HepG2 (cell line): ENCODE measurements around the gene SGSH. TPM values are rescaled to one million over a fixed set of nuclear protein-coding genes. Genes with fewer than 3 reads are reported as not detected.

ENCODE experiments used
- BRD4 ChIP-seq: sonication (generic); formaldehyde crosslinking; IDR thresholded peaks from 2 replicates; pipeline ENCODE4 v1.4.0; 2020; ENCODE audit warnings: missing genetic modification reagents
- BRF2 ChIP-seq: sonication (generic); formaldehyde crosslinking; IDR thresholded peaks from 2 replicates; pipeline ENCODE4 v1.8.1; 2022; ENCODE audit warnings: mild to moderate bottlenecking, missing genetic modification reagents
- CHD4 ChIP-seq: fragments of 200-600 bp; sonication (generic); IDR thresholded peaks from 2 replicates; pipeline ENCODE4 v1.7.0; 2017; ENCODE audit warnings: mild to moderate bottlenecking, low read length, borderline replicate concordance
- ETV5 ChIP-seq: IDR thresholded peaks from 2 replicates; pipeline ENCODE4 v1.6.1; 2018; ENCODE audit warnings: missing biosample characterization, missing genetic modification reagents, inconsistent platforms, borderline replicate concordance
- GMEB2 ChIP-seq: IDR thresholded peaks from 2 replicates; pipeline ENCODE4 v1.6.1; 2016; ENCODE audit warnings: missing biosample characterization, missing genetic modification reagents, low read depth
- HIVEP1 ChIP-seq: sonication (generic); formaldehyde crosslinking; IDR thresholded peaks from 2 replicates; pipeline ENCODE4 v1.4.0; 2020; ENCODE audit warnings: mild to moderate bottlenecking, missing genetic modification reagents
- MAFG ChIP-seq: sonication (generic); formaldehyde crosslinking; IDR thresholded peaks from 2 replicates; pipeline ENCODE4 v1.5.1; 2020; ENCODE audit warnings: mild to moderate bottlenecking, missing genetic modification reagents
- MNT ChIP-seq: fragments of 450-650 bp; IDR thresholded peaks from 2 replicates; pipeline ENCODE4 v1.6.1; 2016
- MXD4 ChIP-seq: IDR thresholded peaks from 2 replicates; pipeline ENCODE4 v1.6.1; 2016; ENCODE audit warnings: mild to moderate bottlenecking, missing biosample characterization, missing genetic modification reagents
- NAIF1 ChIP-seq: sonication (generic); formaldehyde crosslinking; IDR thresholded peaks from 2 replicates; pipeline ENCODE4 v1.5.0; 2020; ENCODE audit warnings: mild to moderate bottlenecking, missing genetic modification reagents, borderline replicate concordance
- NR3C1 ChIP-seq: sonication (generic); formaldehyde crosslinking; IDR thresholded peaks from 2 replicates; pipeline ENCODE4 v1.4.0; 2020; ENCODE audit warnings: missing genetic modification reagents
- RBM39 ChIP-seq: fragments of 200-400 bp; formaldehyde crosslinking; IDR thresholded peaks from one replicate; pipeline ENCODE4 v1.6.1; 2018; ENCODE audit warnings: antibody characterized with exemption, mild to moderate bottlenecking, low read depth, low read length; ENCODE audit not compliant: poor library complexity, severe bottlenecking
- SUZ12 ChIP-seq: fragments of 150-350 bp; IDR thresholded peaks from 2 replicates; pipeline ENCODE4 v1.6.1; 2014; ENCODE audit warnings: low read depth, low read length
- TBP ChIP-seq: sonication (generic); formaldehyde crosslinking; IDR thresholded peaks from 2 replicates; pipeline ENCODE4 v1.5.0; 2020; ENCODE audit warnings: missing genetic modification reagents
- ZNF274 ChIP-seq: sonication (generic); formaldehyde crosslinking; IDR thresholded peaks from 2 replicates; pipeline ENCODE4 v1.5.1; 2020; ENCODE audit warnings: mild to moderate bottlenecking, missing genetic modification reagents
- ZNF3 ChIP-seq: IDR thresholded peaks from 2 replicates; pipeline ENCODE4 v1.7.0; 2017; ENCODE audit warnings: inconsistent platforms
- ZNF362 ChIP-seq: sonication (generic); formaldehyde crosslinking; IDR thresholded peaks from 2 replicates; pipeline ENCODE4 v1.4.0; 2020; ENCODE audit warnings: missing genetic modification reagents, mild to moderate bottlenecking, borderline replicate concordance
- ZNF484 ChIP-seq: sonication (generic); formaldehyde crosslinking; IDR thresholded peaks from 2 replicates; pipeline ENCODE4 v1.5.1; 2020; ENCODE audit warnings: mild to moderate bottlenecking, low read depth, missing genetic modification reagents, borderline replicate concordance
- ZNF598 ChIP-seq: sonication (generic); formaldehyde crosslinking; IDR thresholded peaks from 2 replicates; pipeline ENCODE4 v1.5.1; 2020; ENCODE audit warnings: mild to moderate bottlenecking, missing genetic modification reagents, borderline replicate concordance
- ZNF772 ChIP-seq: sonication (generic); formaldehyde crosslinking; IDR thresholded peaks from 2 replicates; pipeline ENCODE4 v1.5.0; 2020; ENCODE audit warnings: mild to moderate bottlenecking, missing genetic modification reagents
- ZNF83 ChIP-seq: sonication (generic); formaldehyde crosslinking; IDR thresholded peaks from 2 replicates; pipeline ENCODE4 v1.4.0; 2020; ENCODE audit warnings: missing genetic modification reagents, mild to moderate bottlenecking, borderline replicate concordance
- ZSCAN29 ChIP-seq: sonication (generic); formaldehyde crosslinking; conservative IDR thresholded peaks from 2 replicates; pipeline ENCODE4 v1.4.0; 2020; ENCODE audit warnings: mild to moderate bottlenecking, missing genetic modification reagents
- polyA plus RNA-seq, 8 experiments: library from polyadenylated mRNA; depleted of rRNA in 3 of 8; stranded (reverse) in 7 of 8; unstranded in 1 of 8; fragments of >200 nt; fragmentation: Illumina TruSeq in 4 of 8; extraction: Trizol in 4 of 8; gene quantifications; 2 replicates each; pipeline versions ENCODE4 v1.2.1 to v1.2.3, GENCODE V29; 2011 to 2016; ENCODE audit warnings: low read depth in 4 of 8, missing spikeins in 1 of 8, mixed read lengths in 1 of 8; ENCODE audit not compliant: insufficient read depth in 1 of 8
- total RNA-seq, 5 experiments: library from RNA; depleted of rRNA; stranded (reverse); fragments of >200 nt; fragmentation: Illumina TruSeq; extraction: Trizol; gene quantifications; 2 replicates each; pipeline ENCODE4 v1.2.3, GENCODE V29; 2016; ENCODE audit warnings: low read depth in 1 of 5
- TF ChIP-seq, protein P1 (sequence below): sonication (generic); formaldehyde crosslinking; IDR thresholded peaks from 2 replicates; pipeline ENCODE4 v1.4.0; 2020; ENCODE audit warnings: missing genetic modification reagents, borderline replicate concordance

Gene SGSH
- total and polyA plus RNA-seq, 2 of the 13 experiments (the other 11 are each of a cell fraction or from before 2014, with no cell fraction given) = 12.2 to 17.6 TPM

- TF ChIP-seq ZNF484 (no peak), ZNF362 (CRISPR knock-in tag) (peak; percentile 37; the same call in 1 of the 2 replicates), HIVEP1 (CRISPR knock-in tag) (peak; percentile 98), ZNF274 (0 out of 2 replicates have a peak, but pooled peaks have one; percentile 56), ETV5 (CRISPR knock-in tag) (peak; percentile 91), ZNF772 (CRISPR knock-in tag) (peak; percentile 97), MAFG (CRISPR knock-in tag) (no peak), ZNF83 (0 out of 2 replicates have a peak, but pooled peaks have one; percentile 0), ZNF598 (CRISPR knock-in tag) (peak; percentile 75; the same call in 1 of the 2 replicates), GMEB2 (CRISPR knock-in tag) (no peak; the same call in 1 of the 2 replicates), MNT (no peak), ZSCAN29 (CRISPR knock-in tag) (peak; percentile 94), BRD4 (CRISPR knock-in tag) (peak; percentile 82), BRF2 (peak; percentile 87; the same call in 1 of the 2 replicates), NAIF1 (CRISPR knock-in tag) (no peak), ZNF3 (CRISPR knock-in tag) (0 out of 2 replicates have a peak, but pooled peaks have one; percentile 36), MXD4 (CRISPR knock-in tag) (peak; percentile 47; the same call in 1 of the 2 replicates), SUZ12 (no peak), RBM39 (peak; percentile 97), TBP (CRISPR knock-in tag) (no peak), NR3C1 (CRISPR knock-in tag) (no peak), CHD4 (peak; percentile 90; the same call in 1 of the 2 replicates)
- TF ChIP-seq, protein P1, sequence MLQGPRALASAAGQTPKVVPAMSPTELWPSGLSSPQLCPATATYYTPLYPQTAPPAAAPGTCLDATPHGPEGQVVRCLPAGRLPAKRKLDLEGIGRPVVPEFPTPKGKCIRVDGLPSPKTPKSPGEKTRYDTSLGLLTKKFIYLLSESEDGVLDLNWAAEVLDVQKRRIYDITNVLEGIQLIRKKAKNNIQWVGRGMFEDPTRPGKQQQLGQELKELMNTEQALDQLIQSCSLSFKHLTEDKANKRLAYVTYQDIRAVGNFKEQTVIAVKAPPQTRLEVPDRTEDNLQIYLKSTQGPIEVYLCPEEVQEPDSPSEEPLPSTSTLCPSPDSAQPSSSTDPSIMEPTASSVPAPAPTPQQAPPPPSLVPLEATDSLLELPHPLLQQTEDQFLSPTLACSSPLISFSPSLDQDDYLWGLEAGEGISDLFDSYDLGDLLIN = no peak; the same call in 1 of the 2 replicates
Measured at GRCh38 chr17:80261159-80261894, 41.2 kb upstream of the SGSH start (continued).
